ENCODE measurements around the gene DTX1.
A peak's percentile ranks its signal among the peaks of the same experiment; 100 is the strongest.

DTX1 gene

DNA sequence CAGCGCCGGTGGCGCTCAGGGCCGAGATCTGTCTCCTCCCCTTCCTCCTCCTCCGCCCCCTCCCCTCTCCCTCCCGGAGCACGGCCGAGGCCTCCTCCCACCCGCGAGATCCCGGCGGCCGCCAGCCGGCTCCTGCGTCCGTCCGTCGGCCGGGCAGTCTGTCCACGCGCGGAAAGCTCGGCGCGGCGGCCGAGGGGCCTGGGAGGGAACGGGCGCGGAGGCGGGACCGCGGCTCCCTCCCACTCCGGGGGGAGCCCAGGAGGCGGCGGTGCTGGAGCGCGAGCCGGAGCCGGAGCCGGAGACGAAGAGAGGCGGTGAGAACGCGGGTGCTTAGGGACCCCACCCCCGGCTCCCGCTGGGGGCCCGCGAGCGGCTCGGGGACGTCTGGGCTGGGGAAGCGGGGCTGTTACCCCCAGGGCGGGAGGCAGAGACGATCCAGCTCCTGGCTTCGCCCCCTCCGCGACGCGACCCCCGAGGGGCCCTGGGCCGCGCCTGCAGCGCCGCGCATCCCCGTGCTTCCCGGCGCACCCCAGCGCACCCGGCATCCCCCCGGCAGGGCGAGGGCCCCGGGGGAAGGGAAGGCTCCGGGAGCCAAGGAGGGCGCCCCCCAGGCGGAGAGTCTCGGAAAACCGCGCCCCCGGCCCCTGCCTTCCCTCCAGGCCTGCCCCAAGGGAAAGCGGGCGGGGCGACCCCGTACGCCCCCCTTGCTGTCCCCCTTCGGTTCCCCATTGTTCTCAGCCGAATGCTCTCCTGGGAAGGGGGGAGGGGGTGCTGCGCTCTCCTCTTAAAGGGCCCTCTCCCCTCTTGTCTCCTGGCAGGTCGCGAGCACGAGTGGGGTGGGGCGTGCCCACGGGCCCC is at the start of gene DTX1:
DTX1 (plus strand) TSS at position 100 of the 858 bp plus-strand sequence. CDS start 1,463 bp downstream, outside the sequence.
- peak in 1 of 4 experiments; percentile 44 for DNase-seq (ENCODE audit: low read depth in 4 of 4, low spot score in 1 of 4)

- DNase-seq (ENCODE audit: low read depth in 4 of 4, low spot score in 1 of 4), result no peak
These were observed 49.4 kb upstream of the DTX1 start for GRCh38 chr12:113007166-113007565.

- DNase-seq (ENCODE audit: low read depth in 4 of 4, low spot score in 1 of 4), result no peak
These were observed 45.8 kb upstream of the DTX1 start for GRCh38 chr12:113010701-113011100.

- DNase-seq (ENCODE audit: low read depth in 4 of 4, low spot score in 1 of 4), result no peak
These were observed 42.0 kb upstream of the DTX1 start for GRCh38 chr12:113014565-113014964.

DNA sequence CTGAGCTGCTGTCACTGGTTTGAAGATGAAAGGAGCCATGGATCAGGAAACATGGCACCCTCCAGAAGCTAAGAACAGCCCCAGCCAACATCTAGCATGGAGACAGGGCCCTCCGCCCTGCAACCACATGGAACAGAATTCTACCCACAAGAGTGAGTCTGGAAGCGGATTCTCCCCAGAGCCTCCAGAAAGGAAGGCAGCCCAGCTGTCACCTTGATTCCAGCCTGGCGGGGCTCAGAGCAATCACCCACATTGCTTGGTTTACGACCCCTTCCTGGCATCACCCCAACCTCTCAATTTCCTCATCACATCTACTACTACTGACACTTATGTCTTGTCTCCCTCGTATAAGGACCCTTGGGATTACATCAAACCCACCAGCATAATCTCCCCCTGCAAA is 39.7 kb upstream of the DTX1 start:
- no peak for DNase-seq (ENCODE audit: low read depth in 4 of 4, low spot score in 1 of 4)

DNA sequence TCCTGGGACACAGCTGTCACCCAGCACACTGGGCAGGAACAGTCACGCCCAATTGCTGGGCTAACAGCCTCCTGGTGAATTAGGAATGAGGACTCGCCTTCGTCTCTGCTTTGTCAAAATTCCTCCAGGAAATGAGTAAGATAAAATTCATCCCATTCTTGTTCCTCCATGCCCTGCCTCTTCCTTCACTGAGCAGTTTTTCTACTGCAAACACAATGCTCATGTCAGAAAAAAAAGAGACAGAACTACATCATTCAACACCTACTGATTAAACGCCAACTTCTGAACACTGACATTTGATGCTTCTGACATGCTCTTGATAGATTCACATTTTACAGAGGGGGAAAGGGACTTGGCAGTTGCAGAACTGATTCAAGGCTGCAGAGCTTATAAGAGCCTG is 37.5 kb upstream of the DTX1 start:
- no peak for DNase-seq (ENCODE audit: low read depth in 4 of 4, low spot score in 1 of 4)

- no peak for DNase-seq (ENCODE audit: low read depth in 4 of 4, low spot score in 1 of 4)
These were observed 35.0 kb upstream of the DTX1 start for GRCh38 chr12:113021500-113021899.

- no peak for DNase-seq (ENCODE audit: low read depth in 4 of 4, low spot score in 1 of 4)
These were observed 33.8 kb upstream of the DTX1 start for GRCh38 chr12:113022563-113023297.

- no peak for DNase-seq (ENCODE audit: low read depth in 4 of 4, low spot score in 1 of 4)
These were observed 28.8 kb upstream of the DTX1 start for GRCh38 chr12:113027726-113028125.

GRCh38 chr12:113030875-113031525 is 25.5 kb upstream of the DTX1 start:
- DNase-seq (ENCODE audit: low read depth in 4 of 4, low spot score in 1 of 4), result no peak

GRCh38 chr12:113039911-113040445 is 16.6 kb upstream of the DTX1 start:
- DNase-seq (ENCODE audit: low read depth in 4 of 4, low spot score in 1 of 4), result no peak

DNA sequence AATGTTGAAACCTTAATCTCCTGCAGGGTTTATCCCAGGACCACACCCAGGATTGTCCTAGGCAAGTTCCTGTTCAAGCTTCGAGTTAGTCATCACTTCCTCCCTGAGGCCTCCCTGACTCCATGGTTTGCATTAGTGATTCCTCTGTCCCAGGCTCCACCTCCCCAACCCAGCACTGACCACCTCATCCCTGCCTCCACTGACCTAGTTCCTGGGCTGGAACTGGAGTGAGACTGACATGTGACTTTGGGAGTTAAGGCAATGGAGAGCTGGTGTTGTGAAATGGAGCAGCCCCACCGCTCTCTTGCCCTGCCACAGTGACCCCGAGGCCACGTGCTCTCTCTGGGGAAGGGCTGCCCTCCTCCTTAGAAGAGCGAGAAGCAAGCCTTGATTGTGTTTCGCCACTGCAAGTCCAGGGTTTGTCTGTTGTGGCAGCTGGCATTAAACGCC is 15.8 kb upstream of the DTX1 start:
- no peak for DNase-seq (ENCODE audit: low read depth in 4 of 4, low spot score in 1 of 4)

DNA sequence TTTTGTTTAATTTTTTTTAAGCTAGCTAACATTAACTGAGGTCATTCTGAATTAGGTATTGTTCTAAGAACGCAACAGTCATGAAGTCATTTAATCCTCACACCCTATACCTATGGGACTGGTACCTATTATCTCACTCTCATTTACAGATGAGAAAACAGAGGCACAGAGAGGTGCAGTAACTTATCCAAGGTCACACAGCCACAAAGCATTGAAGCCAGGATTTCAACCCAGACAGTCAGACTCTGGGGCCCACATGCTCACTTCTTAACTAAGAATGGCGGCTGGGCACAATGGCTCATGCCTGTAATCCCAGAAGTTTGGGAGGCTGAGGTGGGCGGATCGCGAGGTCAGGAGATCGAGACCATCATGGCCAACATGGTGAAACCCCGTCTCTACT is 15.0 kb upstream of the DTX1 start:
- no peak for DNase-seq (ENCODE audit: low read depth in 4 of 4, low spot score in 1 of 4)

DNA sequence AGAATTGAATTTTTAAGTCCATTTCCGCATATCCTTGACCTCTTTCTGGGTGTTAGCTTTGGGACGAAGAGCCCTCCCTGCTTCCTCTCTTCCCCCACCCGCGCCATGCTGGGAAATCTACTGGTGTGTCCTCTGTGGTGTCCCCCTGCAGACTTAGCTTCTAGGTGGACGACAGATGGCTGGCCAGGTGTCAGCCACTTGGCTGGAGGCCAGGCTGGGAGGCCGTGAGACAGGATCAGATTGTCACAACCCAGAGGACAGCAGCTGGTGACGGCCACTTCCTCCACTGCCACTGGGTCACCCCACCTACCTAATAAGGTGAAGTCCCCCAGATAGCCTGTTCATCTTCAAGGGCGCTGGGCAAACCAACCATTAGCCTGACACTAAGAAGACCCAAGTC is 13.3 kb upstream of the DTX1 start:
- no peak for DNase-seq (ENCODE audit: low read depth in 4 of 4, low spot score in 1 of 4)

DNA sequence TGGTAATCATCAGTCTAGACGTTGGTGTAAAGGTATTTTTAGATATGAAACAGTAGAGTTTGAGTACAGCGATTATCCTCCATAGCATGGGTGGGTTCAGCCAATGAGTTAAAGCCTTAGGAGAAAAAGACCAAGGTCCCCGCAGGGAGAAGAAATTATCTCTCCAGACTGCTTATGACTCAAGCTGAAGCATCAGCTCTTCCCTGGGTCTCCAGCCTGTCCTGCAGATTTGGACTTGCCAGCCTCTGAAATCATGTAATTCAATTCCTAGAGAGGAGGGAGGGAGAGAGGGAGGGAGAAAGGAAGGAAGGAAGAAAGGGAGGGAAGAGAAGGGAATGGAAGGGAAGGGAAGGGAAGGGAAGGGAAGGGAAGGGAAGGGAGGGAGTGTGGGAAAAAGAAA is 12.0 kb upstream of the DTX1 start:
- no peak for DNase-seq (ENCODE audit: low read depth in 4 of 4, low spot score in 1 of 4)

DNA sequence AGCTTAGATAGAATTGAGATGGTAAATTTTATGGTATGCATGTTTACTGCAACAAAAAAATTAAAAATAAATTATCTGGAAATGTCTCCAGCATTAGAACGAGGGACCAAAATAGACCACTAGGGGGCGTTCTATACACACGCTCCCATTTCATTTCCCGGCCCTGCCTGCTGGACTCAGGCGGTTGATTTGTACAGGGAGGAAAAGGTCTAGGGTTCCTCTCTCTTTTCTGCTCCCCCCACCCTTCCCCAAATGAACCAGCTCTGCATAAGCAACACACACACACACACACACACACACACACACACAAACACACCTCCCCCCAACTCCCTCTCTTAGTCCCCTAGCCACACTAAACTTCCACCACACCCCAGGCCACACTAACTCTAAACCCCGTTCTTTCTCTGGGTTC is 7.8 kb upstream of the DTX1 start:
- peak in 3 of 4 experiments; percentile 39 to 51 (median 44) for DNase-seq (ENCODE audit: low read depth in 4 of 4, low spot score in 1 of 4)

DNA sequence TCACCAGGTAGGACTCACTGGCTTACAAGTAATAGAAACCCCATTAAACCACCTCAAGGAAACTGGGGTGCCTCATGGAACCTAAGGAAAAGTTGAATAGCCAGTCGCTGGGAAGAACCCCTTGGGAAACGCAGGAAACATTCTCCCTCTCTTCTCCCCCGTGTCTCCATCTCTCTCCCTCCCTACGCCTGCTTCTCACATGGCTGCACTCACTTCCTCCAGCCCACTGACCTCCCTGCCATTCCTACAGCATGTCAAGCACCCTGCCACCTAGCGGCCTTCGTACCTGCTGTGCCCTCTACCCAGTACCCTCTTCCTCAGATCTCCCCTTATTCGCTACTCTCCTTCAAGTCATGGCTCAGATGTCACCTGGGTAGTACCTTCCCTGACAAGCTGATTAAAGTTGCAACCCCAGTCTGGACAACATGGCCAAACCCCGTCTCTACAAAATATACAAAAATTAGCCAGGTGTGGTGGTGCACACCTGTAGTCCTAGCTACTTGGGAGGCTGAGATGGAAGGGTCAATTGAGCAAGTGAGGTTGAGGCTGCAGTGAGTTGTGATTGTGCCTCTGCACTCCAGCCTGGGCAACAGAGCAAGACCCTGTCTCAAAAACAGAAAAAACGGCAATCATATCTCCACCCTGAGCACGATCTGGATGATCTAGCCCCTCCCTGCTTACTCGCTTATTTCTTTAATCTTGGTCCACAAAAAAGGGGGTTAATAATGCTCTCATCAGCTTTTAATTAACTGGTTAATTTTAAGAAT is 6.4 kb upstream of the DTX1 start:
- DNase-seq (ENCODE audit: low read depth in 4 of 4, low spot score in 1 of 4), result no peak

- no peak for DNase-seq (ENCODE audit: low read depth in 4 of 4, low spot score in 1 of 4)
These were observed 5.7 kb upstream of the DTX1 start for GRCh38 chr12:113050795-113051194.

DNA sequence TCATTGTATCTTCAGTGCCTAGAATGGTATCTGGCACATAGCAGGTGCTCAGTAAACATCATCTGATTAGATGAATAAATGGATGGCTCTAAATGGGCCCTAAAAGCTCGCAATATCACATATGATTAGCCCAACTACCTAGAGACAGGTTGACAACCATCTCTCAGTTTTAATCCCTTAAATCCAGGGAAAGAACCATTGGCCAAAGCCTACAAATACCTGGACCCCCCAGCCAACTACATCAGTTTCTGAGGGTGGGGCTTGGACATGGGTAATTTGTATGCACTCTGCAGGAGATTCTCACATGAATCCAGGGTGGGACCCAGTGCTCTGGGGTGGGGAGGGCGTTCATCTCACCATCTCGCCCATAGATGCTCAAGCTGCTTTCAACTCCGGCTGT is 4.8 kb upstream of the DTX1 start:
- DNase-seq (ENCODE audit: low read depth in 4 of 4, low spot score in 1 of 4), result no peak

GRCh38 chr12:113052326-113052725 is 4.2 kb upstream of the DTX1 start:
- DNase-seq (ENCODE audit: low read depth in 4 of 4, low spot score in 1 of 4), result no peak
